AG04450 (cell line): ENCODE measurements around the gene SLIT1. TPM values are rescaled to one million over a fixed set of nuclear protein-coding genes. Genes with fewer than 3 reads are reported as not detected.

Experiments used
- CTCF ChIA-PET: fragments of 300-600, 350-600 bp; formaldehyde crosslinking; extraction: SDS; loops from one replicate; lab custom pipeline; 2022; ENCODE audit warnings: antibody characterized with exemption, inconsistent platforms; lab: Charles Lee
- POLR2A ChIA-PET: fragments of 350-600 bp; formaldehyde crosslinking; extraction: SDS; loops from one replicate; lab custom pipeline; 2021; ENCODE audit warnings: antibody characterized with exemption, inconsistent platforms; lab: Yijun Ruan, JAX
- DNase-seq: peaks from one replicate; pipeline ENCODE4 v3.0.0-alpha.2; 2011; ENCODE audit warnings: low read depth, low spot score
- H3K27ac ChIP-seq: one replicate; pipeline ENCODE4 v1.5.1; 2012; ENCODE audit warnings: low read depth, low read length, control low read depth
- H3K27me3 ChIP-seq: one replicate; pipeline ENCODE4 v1.6.0; 2012; ENCODE audit warnings: low read length; ENCODE audit not compliant: control insufficient read depth, insufficient read depth
- H3K4me3 ChIP-seq: 2 replicates; pipeline ENCODE4 v1.5.1; 2011; ENCODE audit warnings: mild to moderate bottlenecking, low read depth, low read length, control low read depth
- H3K9me3 ChIP-seq: 2 replicates; pipeline ENCODE4 v1.5.1; 2012; ENCODE audit warnings: low read length; ENCODE audit not compliant: control insufficient read depth, insufficient read depth
- CTCF ChIP-seq: IDR thresholded peaks from 2 replicates; pipeline ENCODE4 v1.5.1; 2011; ENCODE audit warnings: low read depth, low read length, control low read depth, inconsistent platforms
- polyA plus RNA-seq: library from polyadenylated mRNA; depleted of rRNA; stranded (reverse); fragments of >200 nt; gene quantifications from 2 replicates; pipeline ENCODE4 v1.2.3, GENCODE V29; 2011

SLIT1 gene
- polyA plus RNA-seq, 1 experiment: 0.01 TPM

GRCh38 chr10:97074256-97075145, 111.3 kb downstream of the SLIT1 start:
- ChIA-PET CTCF (interaction anchor here (0.5 to 10.5 kb wide), 13 partner anchors 8 to 250 kb away, joined by 4 to 327 read pairs (median 24); no protein-coding TSS in a partner anchor), POLR2A (no interaction called here)
- TF ChIP-seq CTCF: no peak
- H3K9me3 ChIP-seq: peaks cover 5% of the 10 kb centered on the region
- H3K4me3 ChIP-seq: no peak overlapping the region
- no peak for DNase-seq
- no peak overlapping the region for H3K27ac ChIP-seq
- peaks cover 35% of the 10 kb centered on the region for H3K27me3 ChIP-seq

- peaks cover 5% of the 10 kb centered on the region for H3K9me3 ChIP-seq
- ChIA-PET POLR2A (interaction anchor here (0.6 to 1.3 kb wide), 2 partner anchors 137 to 160 kb away, joined by 3 read pairs; no protein-coding TSS in a partner anchor), CTCF (interaction anchor here (0.6 to 10.5 kb wide), 71 partner anchors 9 to 433 kb away, joined by 3 to 327 read pairs (median 5); no protein-coding TSS in a partner anchor)
- DNase-seq: peak; percentile 46
- no peak overlapping the region for H3K4me3 ChIP-seq
- no peak overlapping the region for H3K27ac ChIP-seq
- peak; percentile 94 for TF ChIP-seq CTCF
- peaks cover 36% of the 10 kb centered on the region for H3K27me3 ChIP-seq
These were observed 112.7 kb downstream of the SLIT1 start for GRCh38 chr10:97072851-97073665.

- Histone ChIP-seq H3K27me3 (peaks cover 30% of the 10 kb centered on the region), H3K27ac (no peak overlapping the region), H3K4me3 (no peak overlapping the region), H3K9me3 (peaks cover 5% of the 10 kb centered on the region)
- ChIA-PET CTCF (interaction anchor here (1.9 to 10.5 kb wide), 9 partner anchors 11 to 164 kb away, joined by 6 to 327 read pairs (median 24); no protein-coding TSS in a partner anchor), POLR2A (no interaction called here)
- no peak for DNase-seq
- TF ChIP-seq CTCF: no peak
These were observed 114.3 kb downstream of the SLIT1 start for GRCh38 chr10:97071496-97071895.

- Histone ChIP-seq H3K27ac (no peak overlapping the region), H3K9me3 (peaks cover 5% of the 10 kb centered on the region), H3K4me3 (no peak overlapping the region), H3K27me3 (peaks cover 19% of the 10 kb centered on the region)
- ChIA-PET CTCF (interaction anchor here (0.8 to 10.5 kb wide), 6 partner anchors 12 to 165 kb away, joined by 3 to 327 read pairs (median 4); no protein-coding TSS in a partner anchor), POLR2A (no interaction called here)
- no peak for TF ChIP-seq CTCF
- DNase-seq: no peak
These were observed 116.0 kb downstream of the SLIT1 start for GRCh38 chr10:97069576-97070362.
